ENCODE data around the gene PPP6R2.

Gene PPP6R2

GRCh38 chr22:50305393-50305922 is 37.7 kb upstream of the PPP6R2 start:
- no peak for DNase-seq (ENCODE audit: low read depth)

DNA sequence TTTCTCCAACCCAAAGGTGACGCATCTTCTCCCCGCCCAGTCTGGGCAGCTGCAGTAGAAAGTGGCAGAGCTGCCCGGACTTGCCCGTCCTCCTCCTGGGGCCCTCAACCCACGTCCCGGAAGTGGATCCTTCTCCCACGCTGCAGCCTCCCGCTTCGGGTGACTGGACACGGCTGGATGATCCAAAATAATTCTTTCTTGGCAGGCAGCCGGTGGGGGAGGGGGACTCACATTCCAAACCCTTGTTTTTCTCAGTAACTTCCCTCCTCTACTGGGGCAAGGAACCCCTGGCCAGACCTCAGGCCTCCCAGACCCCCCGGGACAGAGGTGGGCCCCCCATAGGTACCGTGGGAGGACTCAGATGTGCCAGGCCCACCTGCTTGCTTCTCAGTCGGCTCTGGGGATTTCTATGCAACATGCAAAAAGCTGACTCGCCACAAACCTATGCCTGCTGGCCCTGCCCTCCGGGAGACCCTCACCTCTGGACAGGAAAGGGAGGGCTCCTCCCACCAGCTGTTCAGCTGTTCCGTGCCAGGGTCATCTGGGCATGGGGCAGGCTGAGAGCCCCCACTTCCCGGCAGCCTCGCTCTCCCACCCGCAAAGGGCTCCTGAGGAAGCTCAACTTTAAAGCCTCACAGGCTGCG is 37.1 kb upstream of the PPP6R2 start:
- no peak for DNase-seq (ENCODE audit: low read depth)

- no peak for DNase-seq (ENCODE audit: low read depth)
Observed at GRCh38 chr22:50306753-50307749, 36.1 kb upstream of the PPP6R2 start, which contains the start of gene PLXNB2. PLXNB2 (minus strand) TSS chr22:50307646; CDS start chr22:50290584, 17,062 bp downstream.

DNA sequence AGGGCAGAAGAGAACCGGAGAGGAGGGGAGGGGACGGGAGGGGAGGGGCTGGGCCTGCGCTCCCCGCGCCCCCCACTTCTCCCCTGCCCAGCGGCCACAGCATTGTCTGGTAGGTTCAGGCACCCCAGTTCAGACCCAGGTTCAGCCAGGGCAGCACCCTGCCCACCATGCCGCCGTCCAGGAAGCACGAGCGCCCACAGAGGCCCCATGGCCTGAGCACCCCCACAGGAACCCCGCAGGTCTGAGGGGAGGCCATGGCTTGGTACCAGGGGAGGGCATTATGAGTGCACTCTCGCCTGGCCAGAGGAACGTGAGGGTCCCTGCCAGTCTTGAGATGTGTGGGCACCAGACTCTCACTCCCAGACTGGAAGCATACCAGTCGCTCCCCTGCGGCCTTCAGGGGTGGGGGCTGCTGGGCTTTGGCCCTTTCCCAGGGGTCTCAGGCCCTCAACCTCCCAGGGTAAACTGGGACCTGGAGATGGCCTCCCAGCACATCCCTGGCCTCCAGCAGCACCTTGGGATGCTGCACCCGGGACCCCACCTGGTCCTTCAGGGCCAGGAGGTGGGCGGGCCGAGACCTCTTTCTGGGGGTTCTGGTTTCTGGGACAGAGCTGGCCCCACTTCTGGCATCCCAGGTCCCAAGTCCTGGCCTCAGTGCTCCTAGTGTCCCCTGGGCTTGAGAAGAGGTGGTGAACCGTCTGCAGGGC is 35.1 kb upstream of the PPP6R2 start:
- DNase-seq (ENCODE audit: low read depth), result no peak

DNA sequence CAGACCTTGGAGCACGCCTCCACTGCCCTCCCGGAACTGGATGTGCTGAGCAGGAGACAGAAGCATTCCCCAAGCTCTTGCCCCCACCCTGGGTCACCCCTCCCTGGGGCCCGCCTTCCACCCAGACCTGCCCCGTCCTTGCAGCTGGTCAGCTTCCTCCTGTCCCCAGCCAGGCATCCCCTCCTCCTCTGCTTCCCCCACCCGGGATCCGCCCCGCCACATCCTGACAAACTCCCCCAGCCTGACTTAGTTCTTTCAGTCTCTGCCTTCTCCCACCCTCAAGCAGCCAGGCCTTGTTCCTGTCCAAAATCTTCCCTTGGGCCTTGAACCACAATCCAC is 34.6 kb upstream of the PPP6R2 start:
- no peak for DNase-seq (ENCODE audit: low read depth)

- no peak for DNase-seq (ENCODE audit: low read depth)
Observed at GRCh38 chr22:50308986-50309600, 34.0 kb upstream of the PPP6R2 start.

DNA sequence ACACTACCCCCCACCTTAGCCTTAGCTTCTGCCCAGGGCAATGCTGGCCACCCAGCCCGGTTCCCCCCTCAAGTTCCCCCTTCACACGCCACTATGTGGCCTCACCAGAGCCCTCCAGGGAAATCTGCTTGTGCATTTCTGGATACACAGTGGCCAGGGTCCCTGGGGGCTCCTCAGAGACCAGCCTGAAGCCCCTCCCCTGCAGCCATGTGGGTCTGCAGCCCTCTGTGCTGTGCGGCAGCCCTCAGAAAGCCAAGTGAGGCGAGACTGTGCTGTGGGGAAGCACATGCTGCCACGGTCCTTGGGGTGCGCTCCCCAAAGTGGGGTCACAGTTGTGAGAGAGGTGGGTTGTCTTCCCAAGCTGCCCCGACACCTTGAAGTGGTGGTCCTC is 33.5 kb upstream of the PPP6R2 start:
- no peak for DNase-seq (ENCODE audit: low read depth)

DNA sequence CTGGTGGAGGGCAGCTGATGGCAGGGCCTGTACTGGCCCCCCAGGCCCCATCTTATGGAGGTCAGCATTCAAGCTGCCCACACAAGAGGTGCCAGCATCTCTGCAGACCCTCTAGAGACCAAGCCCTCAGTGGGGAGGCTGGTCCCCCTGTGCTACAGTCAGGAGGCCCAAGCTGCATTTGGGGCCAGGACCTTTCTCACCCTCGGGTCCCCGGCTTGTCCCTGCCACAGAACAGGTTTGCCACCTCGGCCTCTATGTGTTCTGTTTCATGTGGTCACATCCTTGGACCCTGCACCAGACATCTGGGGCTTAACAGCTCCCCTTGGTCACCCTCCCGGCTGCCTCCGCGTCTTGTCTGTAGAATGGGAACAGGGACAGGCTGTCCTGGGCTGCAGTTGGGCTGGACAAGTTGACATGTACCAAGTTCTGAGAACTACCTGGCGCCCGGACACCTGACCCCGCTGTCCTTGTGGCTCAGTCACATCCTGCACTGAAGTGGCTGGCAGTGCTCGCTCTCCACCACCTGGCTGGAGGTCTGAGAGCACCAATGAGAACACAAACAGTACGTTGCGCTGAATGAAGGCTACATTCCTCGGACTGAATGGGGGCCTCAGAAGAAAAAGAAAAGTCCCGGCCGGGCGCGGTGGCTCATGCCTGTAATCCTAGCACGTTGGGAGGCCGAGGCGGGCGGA is 33.0 kb upstream of the PPP6R2 start:
- DNase-seq (ENCODE audit: low read depth), result no peak

DNA sequence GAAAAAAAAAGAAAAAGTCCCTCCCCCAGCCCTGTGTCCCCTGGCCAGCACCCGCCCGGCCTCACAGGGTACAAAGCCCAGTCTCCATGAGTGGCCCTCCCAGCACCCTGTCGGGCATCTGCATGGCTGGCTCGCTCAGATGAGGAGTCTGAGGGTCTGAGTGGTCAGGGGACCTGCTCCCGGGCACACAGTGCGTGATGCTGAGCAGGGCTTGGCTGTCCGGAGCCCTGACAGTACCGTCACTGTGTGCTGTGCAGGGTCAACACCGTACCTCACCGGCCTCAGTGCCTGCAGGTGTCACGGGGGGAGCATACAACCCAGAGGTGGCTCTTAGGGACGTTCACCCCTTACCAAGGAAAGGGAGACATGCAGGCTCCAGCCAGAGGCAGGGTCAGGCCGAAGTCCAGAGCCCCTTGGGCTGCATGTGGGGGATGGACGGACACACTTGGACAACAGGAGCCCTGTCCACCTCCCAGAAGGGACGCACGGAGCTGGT is 32.1 kb upstream of the PPP6R2 start:
- DNase-seq (ENCODE audit: low read depth), result no peak

GRCh38 chr22:50311606-50312351 is 31.3 kb upstream of the PPP6R2 start:
- no peak for DNase-seq (ENCODE audit: low read depth)

GRCh38 chr22:50312371-50312770 is 30.8 kb upstream of the PPP6R2 start:
- DNase-seq (ENCODE audit: low read depth), result no peak

DNA sequence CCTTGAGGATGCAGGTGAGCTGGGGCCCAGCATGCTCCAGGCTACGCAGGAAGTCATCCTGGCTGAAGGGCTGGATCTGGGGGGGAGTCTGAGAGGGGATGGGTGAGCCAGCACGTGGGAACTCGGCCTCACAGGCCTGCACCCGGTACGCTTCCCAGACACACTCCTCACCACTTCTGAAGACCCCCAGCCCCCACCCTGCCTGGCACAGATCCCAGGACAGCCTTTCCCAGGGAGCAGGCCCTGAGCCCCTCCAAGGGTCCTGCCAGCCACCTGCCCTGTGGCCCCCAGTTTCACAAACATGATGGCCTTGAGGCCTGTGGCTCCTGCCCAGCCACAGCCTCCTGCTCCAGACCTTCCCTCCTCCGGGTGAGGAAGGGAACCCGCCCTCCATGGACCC is 30.1 kb upstream of the PPP6R2 start:
- DNase-seq (ENCODE audit: low read depth), result no peak

GRCh38 chr22:50313600-50313999 is 29.5 kb upstream of the PPP6R2 start:
- DNase-seq (ENCODE audit: low read depth), result no peak

GRCh38 chr22:50314081-50314454 is 29.1 kb upstream of the PPP6R2 start:
- no peak for DNase-seq (ENCODE audit: low read depth)

GRCh38 chr22:50314455-50315288 is 28.5 kb upstream of the PPP6R2 start:
- peak; percentile 65 for DNase-seq (ENCODE audit: low read depth)

DNA sequence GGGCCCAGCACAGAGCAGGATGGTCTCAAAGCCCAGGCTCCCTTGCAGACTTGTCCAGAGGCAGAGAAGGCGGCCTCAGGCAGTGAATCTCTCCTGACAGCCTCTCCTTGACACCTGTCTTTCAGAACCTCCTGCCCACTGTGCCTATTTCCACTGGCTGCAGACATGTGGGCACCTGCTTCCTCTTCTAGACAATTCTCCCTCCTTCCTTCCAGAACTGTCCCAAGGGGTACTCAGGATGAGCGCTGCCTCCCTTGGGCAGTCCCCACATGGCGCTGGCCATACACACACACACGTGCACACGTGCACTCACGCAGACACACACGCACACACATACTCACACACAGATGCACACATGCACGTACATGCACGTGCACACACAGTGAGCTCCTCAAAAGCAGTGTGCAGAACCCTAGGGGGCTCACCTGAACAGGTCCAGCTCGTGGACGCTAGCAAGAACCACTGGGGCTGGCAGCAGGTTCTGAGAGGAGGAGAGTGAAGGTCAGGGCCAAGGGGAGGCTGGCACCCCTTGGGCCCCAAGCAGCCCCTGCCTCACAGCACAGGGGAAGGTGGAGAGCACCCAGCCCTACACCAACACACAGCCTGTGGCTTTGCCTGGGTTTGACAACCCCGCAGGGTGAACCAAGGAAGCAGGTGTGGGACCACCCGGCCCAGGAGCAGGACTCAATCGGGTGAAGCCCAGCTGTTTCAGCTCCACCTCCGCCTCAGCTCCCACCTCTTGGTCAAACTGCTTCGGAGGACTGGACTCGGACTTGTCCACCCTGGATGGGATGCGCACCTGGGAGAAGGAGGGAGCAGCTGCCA is 27.6 kb upstream of the PPP6R2 start:
- DNase-seq (ENCODE audit: low read depth), result no peak

GRCh38 chr22:50316114-50317065 is 26.7 kb upstream of the PPP6R2 start:
- no peak for DNase-seq (ENCODE audit: low read depth)

DNA sequence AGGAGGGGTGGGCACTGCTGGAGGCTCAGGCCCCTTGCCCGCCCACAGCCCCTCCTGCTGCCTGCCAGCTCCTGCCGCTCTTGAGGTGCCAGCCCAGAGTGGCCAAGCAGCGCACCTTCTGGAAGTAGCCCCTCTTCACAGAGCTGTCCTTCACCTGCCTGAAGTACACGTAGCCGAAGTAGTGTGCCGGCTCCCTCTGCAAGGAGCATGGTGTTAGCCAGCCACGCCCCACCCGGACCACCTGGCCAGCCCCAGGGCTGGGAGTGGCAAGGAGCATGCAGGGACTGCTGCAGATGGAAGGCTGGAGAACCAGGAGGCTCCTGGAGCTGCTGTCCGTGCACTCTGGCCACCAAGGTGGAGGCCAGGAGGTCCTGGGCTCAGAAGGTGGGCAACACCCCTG is 25.9 kb upstream of the PPP6R2 start:
- DNase-seq (ENCODE audit: low read depth), result no peak

All from activated gamma-delta T cell treated with anti-CD3 and anti-CD28 coated beads, Interleukin-2, amount 50 U/mL, for 16 hours (primary cell).